Amniotic epithelial cell (primary cell): ENCODE data around the gene SPTSSB.

Source experiments
- DNase-seq: peaks from one replicate; pipeline ENCODE4 v3.0.0-alpha.2; 2010; ENCODE audit warnings: low read depth

Gene SPTSSB

DNA sequence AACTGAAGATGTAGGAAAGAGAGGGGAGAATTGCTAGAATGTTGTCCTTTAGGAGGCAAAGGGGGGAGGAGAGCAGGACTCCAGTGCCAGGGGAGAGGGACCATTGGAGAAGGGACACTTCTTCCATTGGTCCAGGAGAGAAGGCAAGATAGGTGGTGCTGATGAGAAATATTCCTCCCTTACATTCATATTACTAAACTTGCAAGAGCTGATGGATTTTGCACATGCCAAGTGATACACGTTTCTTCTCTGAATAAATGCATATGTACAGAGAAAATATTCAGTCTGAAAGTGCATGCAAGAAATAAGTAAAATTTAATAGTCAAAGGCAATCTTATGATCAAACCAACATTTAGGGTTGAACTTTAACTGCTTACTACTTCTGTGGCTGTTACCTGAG lies 21.5 kb upstream of the SPTSSB start:
- no peak for DNase-seq

DNA sequence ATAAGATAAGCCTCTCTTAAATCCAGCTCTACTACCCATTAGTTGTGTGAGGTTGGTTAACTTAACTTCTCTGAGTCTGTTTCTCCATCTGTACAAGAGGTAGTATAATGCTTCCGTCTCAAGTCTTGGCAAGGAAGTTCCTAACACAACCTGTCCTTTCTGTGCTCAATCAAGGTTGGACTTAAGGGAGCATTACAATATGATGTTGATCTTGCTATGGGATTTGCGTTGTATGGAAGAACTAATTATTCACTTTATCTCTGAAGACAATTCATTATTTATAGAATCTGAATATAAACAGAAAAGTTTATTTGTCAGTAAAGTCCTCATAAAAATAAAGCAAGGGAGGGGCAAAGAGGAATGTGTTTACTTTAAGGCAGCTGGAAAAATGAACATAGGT lies 18.9 kb upstream of the SPTSSB start:
- DNase-seq: no peak

DNA sequence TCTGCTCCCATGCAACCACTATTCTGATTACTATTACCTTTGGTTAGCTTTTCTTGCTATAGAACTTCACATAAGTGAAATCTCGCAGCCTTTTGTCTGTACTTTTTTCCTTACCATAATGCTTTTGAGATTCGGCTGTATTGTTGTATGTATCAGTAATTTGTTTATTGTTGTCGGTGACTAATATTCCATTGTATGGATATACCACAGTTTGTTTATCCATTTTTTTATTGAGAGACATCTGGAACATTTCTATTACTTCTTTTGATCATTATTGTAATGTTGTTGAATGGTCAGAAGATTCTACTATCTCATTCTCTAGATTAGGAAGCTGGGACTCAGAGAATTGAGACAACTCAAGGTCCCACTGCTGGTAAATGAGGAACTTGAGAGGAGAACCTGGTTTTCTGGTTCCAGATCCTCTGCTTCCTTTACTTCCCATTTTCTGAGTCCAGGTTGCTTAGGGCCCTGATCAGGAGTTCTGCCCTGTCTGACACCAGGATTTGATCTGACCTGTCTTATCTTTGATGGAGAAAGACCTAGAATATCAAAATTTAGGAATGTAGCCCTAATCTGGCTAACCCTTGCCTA lies 18.2 kb upstream of the SPTSSB start:
- no peak for DNase-seq

GRCh38 chr3:161388855-161389254 lies 17.5 kb upstream of the SPTSSB start:
- no peak for DNase-seq

DNA sequence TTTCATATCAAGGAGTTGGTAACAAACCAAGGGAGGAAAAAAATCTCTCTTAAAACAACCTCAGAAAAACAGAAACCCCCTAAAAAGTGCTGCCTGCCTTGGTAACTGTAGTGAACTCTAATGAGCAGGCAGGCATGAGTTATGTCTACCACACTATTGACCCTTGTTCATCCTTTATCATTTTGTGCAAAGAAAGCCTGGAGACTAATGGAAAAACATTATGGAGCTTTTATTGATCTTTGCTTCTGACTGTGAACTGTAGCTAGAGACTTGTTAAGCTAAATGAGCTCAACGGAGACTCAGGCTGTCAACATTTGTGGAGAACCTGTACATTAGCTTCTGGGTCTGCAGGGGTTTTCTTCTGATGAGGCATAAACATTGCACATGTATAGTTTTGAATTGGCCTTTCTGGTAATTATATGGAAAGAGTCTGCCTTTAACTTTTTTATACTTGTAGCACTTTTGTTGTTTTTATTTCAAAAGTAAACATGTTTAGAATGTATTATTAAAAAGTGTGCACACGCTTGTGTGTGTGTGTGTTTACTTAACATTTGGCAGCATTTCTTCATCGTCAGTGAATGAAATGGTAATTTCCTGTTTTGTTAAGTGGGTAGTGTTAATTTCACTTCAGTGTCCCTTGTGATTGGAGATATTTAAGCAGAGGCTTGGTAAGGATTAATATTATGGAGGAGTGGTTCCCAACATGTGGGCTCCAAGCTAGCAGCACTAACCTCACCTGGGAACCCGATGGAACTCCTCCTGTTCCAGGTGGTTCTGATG lies 15.9 kb upstream of the SPTSSB start:
- DNase-seq: no peak

GRCh38 chr3:161372321-161373260 lies 1.3 kb upstream of the SPTSSB start:
- no peak for DNase-seq

GRCh38 chr3:161369531-161369930 lies 1.8 kb downstream of the SPTSSB start:
- peak; percentile 8 for DNase-seq

GRCh38 chr3:161366094-161366493 lies 5.2 kb downstream of the SPTSSB start:
- no peak for DNase-seq

DNA sequence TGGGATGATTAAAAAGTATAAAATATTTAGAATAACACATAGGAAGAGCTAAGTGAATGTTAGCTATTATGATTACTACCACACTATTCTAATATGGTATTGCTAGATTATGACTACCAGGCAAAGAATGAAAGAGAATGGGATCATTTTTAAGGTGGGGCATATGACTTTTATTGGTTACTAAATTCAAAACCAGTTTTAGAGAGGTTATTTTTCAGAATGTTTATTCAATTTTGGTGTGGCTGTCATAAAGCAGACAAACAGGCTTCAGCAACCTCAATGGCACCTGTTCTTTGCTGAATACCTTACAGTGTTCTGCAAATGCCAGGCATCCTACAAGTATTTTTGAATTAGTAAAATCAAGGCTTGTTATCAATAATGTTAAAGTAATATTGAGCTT lies 12.8 kb downstream of the SPTSSB start:
- DNase-seq: no peak

- no peak for DNase-seq
Observed at GRCh38 chr3:161356287-161356686, 15.0 kb downstream of the SPTSSB start.

GRCh38 chr3:161355508-161355907 lies 15.8 kb downstream of the SPTSSB start:
- no peak for DNase-seq

DNA sequence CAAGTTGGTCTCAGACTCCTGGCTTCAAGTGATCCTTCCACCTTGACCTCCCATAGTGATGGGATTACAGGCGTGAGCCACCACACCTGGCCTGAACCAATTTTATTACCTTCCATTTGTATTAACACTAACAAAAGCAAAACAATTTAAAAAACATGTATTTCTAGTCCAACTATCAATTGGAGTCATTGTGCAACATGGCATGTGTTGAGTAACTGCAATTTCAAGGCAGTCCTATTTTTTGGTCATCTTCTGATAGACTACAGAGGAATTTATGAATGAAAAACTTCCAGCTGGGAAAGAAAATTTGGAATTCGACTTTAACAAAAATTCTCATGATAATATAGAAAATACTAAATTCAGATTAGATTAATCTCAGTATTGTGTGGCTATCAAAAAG lies 16.8 kb downstream of the SPTSSB start:
- peak; percentile 20 for DNase-seq

DNA sequence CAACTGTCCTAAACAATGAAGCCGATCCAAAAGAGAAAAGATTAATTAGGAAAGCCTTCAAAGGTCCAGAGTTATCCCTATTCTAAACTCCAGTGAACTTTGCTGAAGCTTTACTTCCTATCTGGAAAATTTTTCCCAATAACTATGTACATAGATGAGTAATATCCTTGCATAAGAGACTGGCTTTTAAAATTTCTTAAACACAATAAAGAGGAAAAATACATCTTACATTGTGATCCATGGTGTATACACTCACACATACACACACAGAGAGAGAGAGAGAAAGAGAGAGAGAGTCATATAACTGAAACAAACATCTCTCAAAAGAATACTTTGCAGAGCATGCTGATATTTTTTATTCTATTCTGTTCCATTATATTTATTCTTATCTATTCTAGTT lies 20.0 kb downstream of the SPTSSB start:
- DNase-seq: no peak

- DNase-seq: no peak
Observed at GRCh38 chr3:161350916-161351315, 20.4 kb downstream of the SPTSSB start.

- DNase-seq: peak; percentile 94
Observed at GRCh38 chr3:161349529-161350312, 21.6 kb downstream of the SPTSSB start.

- peak; percentile 57 for DNase-seq
Observed at GRCh38 chr3:161348796-161349400, 22.4 kb downstream of the SPTSSB start.

DNA sequence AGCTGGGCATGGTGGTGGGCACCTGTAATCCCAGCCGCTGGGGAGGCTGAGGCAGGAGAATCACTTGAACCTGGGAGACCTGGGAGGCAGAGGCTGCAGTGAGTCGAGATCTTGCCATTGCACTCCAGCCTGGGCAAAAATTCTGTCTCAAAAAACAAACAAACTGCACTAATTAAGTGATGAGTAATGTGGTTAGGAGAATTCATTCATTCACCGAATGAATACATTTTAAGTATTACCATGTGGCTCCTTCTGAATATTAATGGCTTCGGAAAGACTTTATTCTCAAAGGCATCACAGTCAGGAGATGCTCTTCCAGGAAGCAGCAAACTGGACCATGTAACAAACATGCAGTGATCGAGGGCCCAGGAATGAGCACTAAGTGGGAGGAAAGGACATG lies 23.6 kb downstream of the SPTSSB start:
- no peak for DNase-seq

- no peak for DNase-seq
Observed at GRCh38 chr3:161345023-161345422, 26.3 kb downstream of the SPTSSB start.

DNA sequence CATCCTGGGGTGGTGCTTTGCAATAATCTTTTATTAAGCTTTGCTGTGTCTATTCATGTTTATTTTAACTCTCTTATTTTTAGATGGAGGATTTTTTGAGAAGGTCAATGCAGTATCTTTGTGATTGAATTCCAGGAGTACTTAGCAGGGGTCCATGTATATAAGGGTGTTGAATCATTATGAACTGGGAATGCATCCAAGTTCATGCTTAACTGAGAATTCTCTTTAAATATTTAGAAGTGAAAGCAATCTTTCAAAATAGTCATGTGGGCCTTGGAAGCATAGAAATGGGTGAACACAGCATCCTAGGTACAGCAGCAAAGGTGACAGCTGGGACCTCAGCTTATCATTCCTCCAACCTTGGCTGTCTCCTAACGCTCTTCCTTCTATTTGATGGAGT lies 27.3 kb downstream of the SPTSSB start:
- no peak for DNase-seq

DNA sequence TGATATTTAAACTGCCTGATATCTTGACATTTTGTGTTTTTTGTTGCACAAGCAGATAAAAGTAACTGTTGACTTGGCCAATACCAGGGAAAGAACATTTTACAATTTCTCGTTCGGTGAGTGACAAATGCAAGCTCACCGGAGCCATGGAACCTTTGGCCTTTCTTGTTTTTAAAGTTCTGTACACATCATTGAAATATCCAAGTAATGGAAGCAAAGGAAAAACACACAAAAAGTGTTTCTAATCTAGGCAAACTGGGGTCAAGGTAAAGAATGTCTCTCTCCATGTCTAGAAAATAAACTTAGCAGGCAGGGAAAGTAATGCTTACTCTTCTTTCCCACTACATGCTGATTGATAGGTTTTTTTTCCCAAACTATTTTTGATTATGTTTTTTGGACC lies 27.8 kb downstream of the SPTSSB start:
- DNase-seq: no peak

DNA sequence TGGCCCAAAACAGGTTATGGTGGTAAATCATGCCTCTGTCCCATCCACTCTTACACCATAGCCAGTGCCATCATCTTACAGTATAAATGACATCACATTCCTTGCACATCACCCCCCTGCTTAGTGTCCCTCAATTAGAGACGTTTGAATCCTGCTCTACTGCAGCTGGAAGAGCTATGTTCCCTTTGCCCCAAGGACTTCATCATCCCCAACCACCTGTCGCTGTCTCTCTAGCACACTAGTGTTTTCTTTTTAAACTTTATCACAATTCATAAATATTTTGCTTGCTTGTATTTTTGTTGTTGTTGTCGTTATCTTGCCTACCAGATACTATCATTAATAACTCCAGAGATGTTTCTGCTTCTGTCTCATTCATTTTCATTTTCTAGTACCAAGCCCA lies 28.7 kb downstream of the SPTSSB start:
- no peak for DNase-seq
